ENCODE measurements around the gene DROSHA. TPM values are rescaled to one million over a fixed set of nuclear protein-coding genes. Genes with fewer than 3 reads are reported as not detected.
A peak's percentile ranks its signal among the peaks of the same experiment; 100 is the strongest.

Gene DROSHA
- total RNA-seq, 2 donors from 2014 or later: 71.5 to 105 TPM

DNA sequence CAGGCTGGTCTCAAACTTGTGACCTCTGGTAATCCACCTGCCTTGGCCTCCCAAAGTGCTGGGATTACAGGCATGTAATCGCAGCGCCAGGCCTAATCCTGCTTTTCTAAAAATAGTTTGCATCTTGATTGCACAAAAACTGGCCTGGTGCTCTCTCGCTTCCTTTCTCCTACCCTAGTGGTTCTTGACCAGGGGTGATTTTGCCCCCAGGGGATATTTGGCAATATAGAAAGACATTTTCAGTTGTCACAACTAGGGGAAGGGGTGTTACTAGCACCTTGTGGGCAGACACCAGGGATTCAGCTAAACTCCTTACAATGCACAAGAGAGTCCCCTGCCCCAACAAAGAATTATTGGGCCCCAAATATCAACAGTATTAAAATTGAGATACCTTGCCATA lies 139.8 kb downstream of the DROSHA start:
- no peak overlapping the region for H3K4me3 Mint-ChIP-seq
- H3K27ac Mint-ChIP-seq: no peak overlapping the region
- no peak for ATAC-seq
- H3K27me3 Mint-ChIP-seq: no peaks in the 10 kb centered on the region
- no peak for DNase-seq (ENCODE audit: low spot score)
- no peaks in the 10 kb centered on the region for H3K36me3 Mint-ChIP-seq
- no peaks in the 10 kb centered on the region for H3K4me1 Mint-ChIP-seq (ENCODE audit: low read depth in 2 of 2)
- H3K9me3 Mint-ChIP-seq: no peaks in the 10 kb centered on the region

DNA sequence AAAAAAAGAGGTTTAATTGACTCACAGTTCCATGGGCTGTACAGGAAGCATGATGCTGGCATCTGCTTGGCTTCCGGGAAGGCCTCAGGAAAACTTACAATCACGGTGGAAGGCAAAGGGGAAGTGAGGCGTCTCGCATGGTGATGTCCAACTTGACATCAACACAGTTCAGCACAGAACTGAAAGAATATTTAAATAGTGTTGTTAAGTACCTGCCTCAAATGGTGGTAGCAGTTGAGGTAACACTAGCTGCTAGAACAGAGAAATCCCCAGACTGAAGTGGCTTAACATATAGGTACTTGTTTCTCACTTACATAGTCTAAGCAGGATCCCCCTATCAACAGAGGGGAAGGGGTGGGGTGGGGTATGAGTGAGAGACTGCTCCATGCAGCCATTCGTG lies 141.6 kb downstream of the DROSHA start:
- Mint-ChIP-seq H3K9me3 (no peaks in the 10 kb centered on the region), H3K36me3 (no peaks in the 10 kb centered on the region), H3K4me3 (no peak overlapping the region), H3K27ac (no peak overlapping the region), H3K27me3 (no peaks in the 10 kb centered on the region), H3K4me1 (ENCODE audit: low read depth in 2 of 2) (no peaks in the 10 kb centered on the region)
- DNase-seq (ENCODE audit: low spot score) (no peak), ATAC-seq (peak in 1 of 2 donors; percentile 32)

DNA sequence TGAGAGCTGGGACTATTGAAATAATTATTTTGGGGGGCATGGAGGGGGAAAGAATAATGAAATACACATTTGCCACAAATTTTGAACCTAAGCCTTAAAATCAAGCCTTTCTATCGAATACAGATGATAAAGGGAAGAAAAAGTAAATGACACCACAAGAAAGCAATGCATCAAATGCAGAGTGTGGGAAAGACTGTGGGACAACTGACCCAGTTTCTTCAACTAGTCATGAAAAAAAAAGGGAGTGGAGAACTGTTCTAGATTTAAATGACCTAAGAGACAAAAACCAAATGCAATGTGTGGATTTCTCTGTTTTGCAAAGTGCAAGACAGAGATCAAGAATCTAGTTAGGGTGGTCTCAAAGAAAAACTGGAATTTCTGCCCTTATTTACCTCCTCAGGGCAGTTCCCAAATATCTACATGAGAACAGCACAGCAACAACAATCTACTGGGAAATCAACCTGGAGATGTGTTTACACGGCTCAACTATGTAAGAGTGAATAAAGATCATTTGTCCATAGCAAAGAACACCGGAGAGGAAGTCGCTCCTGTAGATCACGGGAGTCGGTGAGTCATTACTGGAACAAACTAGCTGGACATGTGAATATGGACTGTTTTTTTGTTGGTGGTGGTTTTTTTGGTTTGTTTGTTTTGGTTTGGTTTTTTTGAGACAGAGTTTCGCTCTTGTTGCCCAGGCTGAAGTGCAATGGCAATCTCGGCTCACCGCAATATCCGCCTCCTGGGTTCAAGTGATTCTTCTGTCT lies 145.9 kb downstream of the DROSHA start:
- DNase-seq (ENCODE audit: low spot score) (no peak), ATAC-seq (no peak)
- Mint-ChIP-seq H3K4me3 (no peak overlapping the region), H3K9me3 (no peaks in the 10 kb centered on the region), H3K36me3 (no peaks in the 10 kb centered on the region), H3K27ac (no peak overlapping the region), H3K4me1 (ENCODE audit: low read depth in 2 of 2) (no peaks in the 10 kb centered on the region), H3K27me3 (peaks cover 5 to 8% of the 10 kb centered on the region in 2 donors)

DNA sequence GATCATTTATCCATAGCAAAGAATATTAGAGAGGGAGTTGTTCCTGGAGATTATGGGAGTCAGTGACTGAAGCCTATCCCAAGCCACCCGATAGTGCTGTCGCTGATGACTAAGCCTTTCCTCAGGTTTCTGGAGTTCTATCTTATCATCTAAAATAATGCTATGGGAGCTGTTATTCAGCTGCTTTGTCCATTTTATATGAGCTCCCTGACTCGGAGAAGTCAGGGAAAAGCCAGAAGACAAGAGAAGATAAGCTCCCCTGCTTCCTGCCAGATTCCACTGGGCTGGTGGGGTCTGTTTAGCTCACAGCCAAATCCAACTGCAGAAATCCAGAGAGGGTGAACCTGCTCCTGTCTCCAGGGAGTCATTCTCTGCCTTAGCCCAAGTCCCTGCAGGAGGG lies 148.2 kb downstream of the DROSHA start:
- H3K36me3 Mint-ChIP-seq: no peaks in the 10 kb centered on the region
- no peak overlapping the region for H3K27ac Mint-ChIP-seq
- DNase-seq (ENCODE audit: low spot score): no peak
- H3K9me3 Mint-ChIP-seq: no peaks in the 10 kb centered on the region
- H3K27me3 Mint-ChIP-seq: peaks cover 8 to 13% of the 10 kb centered on the region in 2 donors
- no peak overlapping the region for H3K4me3 Mint-ChIP-seq
- no peak for ATAC-seq
- no peaks in the 10 kb centered on the region for H3K4me1 Mint-ChIP-seq (ENCODE audit: low read depth in 2 of 2)

DNA sequence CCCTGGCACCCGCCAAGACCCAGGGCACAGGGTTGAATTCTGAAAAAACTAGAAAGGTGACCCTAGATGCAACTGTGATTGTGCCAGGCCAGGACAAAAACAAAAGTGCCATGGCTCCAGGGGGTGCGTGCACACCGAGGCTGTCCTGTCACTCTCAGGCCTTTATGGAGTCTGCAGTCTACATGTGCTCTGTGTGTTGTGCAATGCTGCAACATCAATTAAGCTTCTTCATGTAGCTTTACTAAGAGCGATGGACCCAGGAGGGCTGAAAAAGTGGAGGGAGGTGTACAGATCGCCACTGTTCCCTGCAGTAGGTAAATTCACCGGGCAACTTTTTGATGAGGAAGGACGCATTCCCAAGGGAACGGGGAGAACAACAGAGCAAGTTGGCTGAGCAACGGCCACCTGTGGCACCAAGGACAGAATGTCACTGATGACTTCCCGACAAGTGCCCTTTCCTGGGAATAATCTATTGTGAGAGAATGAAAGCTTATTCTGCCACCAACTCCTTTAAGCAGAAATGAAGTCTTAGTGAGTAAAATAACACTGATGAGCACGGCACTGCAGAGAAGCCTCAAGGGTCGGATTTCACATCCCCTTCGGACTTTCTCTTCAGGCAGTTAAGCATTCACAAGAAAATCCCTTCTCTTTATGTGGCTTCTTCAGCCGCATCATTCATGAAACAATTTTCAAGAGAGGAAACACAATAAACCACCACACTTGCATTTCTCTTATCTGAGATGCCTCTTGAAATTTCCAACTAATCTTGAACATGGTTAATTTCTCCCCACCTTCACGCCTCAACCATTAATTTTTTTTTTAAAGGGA lies 149.6 kb downstream of the DROSHA start:
- Mint-ChIP-seq H3K27ac (no peak overlapping the region), H3K36me3 (no peaks in the 10 kb centered on the region), H3K4me1 (ENCODE audit: low read depth in 2 of 2) (no peaks in the 10 kb centered on the region), H3K4me3 (no peak overlapping the region), H3K9me3 (no peaks in the 10 kb centered on the region), H3K27me3 (peaks cover 8 to 16% of the 10 kb centered on the region in 2 donors)
- ATAC-seq (no peak), DNase-seq (ENCODE audit: low spot score) (no peak)

DNA sequence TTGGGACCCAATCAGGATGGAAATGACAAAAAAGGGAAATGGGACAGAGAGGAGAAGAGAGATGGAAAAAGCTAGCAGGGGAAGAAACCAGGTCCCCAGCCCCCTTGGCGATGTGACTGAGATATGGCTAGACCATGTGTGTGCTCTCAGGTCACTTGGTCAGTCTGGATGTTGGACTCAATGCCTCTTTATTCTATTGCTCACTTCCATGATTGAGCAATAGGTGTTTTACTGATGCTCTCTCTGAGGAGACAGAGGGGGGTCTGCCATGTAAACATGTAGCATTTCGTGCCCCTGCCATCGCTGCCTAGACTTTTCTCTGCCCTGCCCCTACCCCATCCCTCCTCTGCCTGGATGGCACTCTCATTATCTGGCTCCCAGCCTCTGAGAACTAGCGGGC lies 150.6 kb downstream of the DROSHA start:
- no peak for DNase-seq (ENCODE audit: low spot score)
- Mint-ChIP-seq H3K4me1 (ENCODE audit: low read depth in 2 of 2) (no peaks in the 10 kb centered on the region), H3K27ac (no peak overlapping the region), H3K27me3 (peaks cover 8 to 16% of the 10 kb centered on the region in 2 donors), H3K36me3 (no peaks in the 10 kb centered on the region), H3K4me3 (no peak overlapping the region), H3K9me3 (no peaks in the 10 kb centered on the region)
- no peak for ATAC-seq

DNA sequence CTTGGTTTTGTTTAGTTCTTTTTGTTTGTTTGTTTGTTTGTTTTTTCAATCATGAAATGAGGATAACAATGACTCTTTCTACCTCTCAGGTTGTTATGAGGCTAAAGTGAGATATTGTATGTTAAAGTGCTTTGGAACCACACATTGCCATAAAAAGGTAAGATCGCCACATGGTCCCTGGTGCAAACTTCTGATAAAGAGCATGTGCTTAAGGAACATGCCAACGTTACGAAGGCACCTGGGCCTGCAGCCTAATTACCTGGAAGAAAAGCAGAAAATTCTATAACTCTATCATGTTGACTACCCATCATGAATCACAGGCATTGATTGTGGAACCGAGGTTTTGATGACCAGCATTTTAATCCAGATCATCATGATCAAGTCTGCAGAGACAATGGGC lies 151.8 kb downstream of the DROSHA start:
- Mint-ChIP-seq H3K27me3 (peaks cover 8 to 16% of the 10 kb centered on the region in 2 donors), H3K36me3 (no peaks in the 10 kb centered on the region), H3K4me1 (ENCODE audit: low read depth in 2 of 2) (no peaks in the 10 kb centered on the region), H3K9me3 (no peaks in the 10 kb centered on the region), H3K4me3 (no peak overlapping the region), H3K27ac (no peak overlapping the region)
- DNase-seq (ENCODE audit: low spot score) (no peak), ATAC-seq (no peak)

DNA sequence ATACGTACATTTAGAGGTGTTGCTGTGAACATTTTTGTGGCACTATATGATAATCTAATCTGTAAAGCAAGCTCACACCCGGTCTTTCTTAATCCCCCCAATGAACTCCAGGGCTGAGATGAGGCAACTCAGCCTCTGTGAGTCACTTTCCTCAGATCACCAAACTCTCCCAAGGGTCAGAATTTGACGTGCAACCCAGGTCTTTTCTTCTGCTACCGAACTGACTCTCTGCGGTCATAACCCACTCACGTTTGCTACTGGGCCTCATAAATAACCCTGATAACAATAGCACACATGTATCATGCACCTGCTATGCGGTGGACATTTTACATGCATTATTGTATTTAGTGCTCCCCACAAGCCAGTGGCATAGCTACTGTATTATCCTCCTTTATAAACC lies 153.1 kb downstream of the DROSHA start:
- H3K4me1 Mint-ChIP-seq (ENCODE audit: low read depth in 2 of 2): no peaks in the 10 kb centered on the region
- no peak overlapping the region for H3K4me3 Mint-ChIP-seq
- peaks cover 8 to 10% of the 10 kb centered on the region in 2 donors for H3K27me3 Mint-ChIP-seq
- no peaks in the 10 kb centered on the region for H3K36me3 Mint-ChIP-seq
- H3K27ac Mint-ChIP-seq: no peak overlapping the region
- no peak for ATAC-seq
- no peak for DNase-seq (ENCODE audit: low spot score)
- no peaks in the 10 kb centered on the region for H3K9me3 Mint-ChIP-seq

DNA sequence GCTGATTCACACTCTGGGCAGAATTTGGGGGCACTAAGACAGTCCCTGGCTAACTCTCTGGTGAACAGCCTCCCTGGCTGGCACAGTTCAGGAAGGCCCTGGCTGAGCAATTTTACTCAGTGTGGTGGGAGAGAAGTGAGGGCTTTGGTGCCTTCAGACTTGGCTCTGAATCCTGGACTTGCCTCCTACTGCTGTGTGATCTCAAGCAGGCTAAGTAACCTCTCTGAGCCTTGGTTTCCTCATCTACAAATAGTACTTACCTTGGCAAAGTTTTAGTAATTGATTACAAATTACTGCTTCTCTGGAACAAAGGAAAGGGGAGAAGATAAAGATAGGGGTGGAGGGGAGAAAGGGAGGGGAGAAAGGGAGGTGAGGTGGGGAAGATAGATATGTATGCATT lies 153.8 kb downstream of the DROSHA start:
- H3K9me3 Mint-ChIP-seq: no peaks in the 10 kb centered on the region
- H3K27ac Mint-ChIP-seq: no peak overlapping the region
- no peak overlapping the region for H3K4me3 Mint-ChIP-seq
- no peaks in the 10 kb centered on the region for H3K4me1 Mint-ChIP-seq (ENCODE audit: low read depth in 2 of 2)
- H3K36me3 Mint-ChIP-seq: no peaks in the 10 kb centered on the region
- peaks cover 8% of the 10 kb centered on the region in 2 donors for H3K27me3 Mint-ChIP-seq
- DNase-seq (ENCODE audit: low spot score) (no peak), ATAC-seq (no peak)

DNA sequence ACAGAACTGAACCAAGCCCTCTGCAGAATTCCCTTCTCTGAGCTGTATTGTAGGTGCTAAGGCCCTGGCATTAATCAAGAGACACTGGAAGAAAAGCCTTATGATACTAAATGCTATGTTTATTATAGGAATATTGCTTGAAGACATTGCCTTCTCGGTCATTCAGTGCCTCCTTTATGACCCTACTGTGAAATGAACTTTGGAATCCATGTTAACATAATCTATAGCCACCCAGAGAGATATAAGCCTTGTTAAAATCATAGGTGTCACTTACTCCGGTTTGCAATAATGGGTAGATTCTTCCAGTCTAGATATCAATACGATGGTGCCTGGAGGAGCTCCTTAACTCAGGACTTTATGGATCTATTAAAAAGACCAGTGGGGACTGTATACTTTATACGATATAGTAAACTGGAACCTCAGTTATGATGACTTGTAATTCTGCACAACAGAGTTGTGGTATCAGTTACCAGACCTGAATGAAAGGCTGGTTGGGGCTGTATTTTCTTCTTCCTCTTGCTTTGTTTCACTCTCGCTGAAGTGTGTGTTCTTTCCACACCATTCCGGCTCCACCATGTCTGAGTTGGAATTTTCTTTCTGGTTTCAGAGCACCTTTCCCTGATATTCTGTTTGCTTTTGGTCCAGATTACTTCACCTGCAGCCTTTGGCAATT lies 154.5 kb downstream of the DROSHA start:
- H3K4me3 Mint-ChIP-seq: no peak overlapping the region
- H3K9me3 Mint-ChIP-seq: no peaks in the 10 kb centered on the region
- no peaks in the 10 kb centered on the region for H3K4me1 Mint-ChIP-seq (ENCODE audit: low read depth in 2 of 2)

DNA sequence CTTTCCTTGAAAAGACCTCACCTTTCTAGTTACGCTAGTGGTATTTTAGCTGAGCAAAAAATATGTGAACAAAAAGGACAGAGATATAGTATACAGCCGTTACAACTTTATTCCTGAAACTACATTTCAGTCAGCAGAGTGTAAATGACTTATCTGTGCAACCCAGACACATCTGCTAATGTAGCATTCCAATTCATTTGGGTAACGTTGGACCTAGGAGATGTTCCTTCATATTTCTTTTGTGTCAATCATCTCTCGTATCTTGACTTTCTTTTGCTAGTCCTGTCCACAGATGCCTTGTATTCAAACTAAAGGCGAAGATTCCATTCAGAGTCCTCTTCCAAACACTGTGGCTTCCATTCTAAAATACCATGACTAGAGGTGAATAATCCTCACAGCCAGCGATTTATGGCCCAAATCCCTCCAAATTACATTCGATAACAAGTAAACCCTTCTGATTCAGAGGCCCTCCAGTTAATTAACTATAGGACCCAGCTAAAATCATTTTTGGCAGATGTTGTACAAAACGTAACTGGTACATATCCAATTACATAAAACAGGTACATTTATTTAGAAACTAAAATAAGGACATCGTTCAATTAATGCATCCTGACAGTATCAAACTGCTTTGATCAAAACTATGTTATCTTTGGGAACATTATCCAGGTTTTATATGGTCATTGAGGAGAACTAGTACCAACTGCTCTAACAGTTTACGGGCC lies 155.7 kb downstream of the DROSHA start:
- no peak overlapping the region for H3K4me3 Mint-ChIP-seq
- no peak for DNase-seq (ENCODE audit: low spot score)
- ATAC-seq: no peak

More for the DNA sequence above, 154.5 kb downstream of the DROSHA start:
- ATAC-seq (no peak), DNase-seq (ENCODE audit: low spot score) (no peak)
- Mint-ChIP-seq H3K27ac (no peak overlapping the region), H3K36me3 (no peaks in the 10 kb centered on the region), H3K27me3 (peaks cover 12% of the 10 kb centered on the region in 2 donors)

DNA sequence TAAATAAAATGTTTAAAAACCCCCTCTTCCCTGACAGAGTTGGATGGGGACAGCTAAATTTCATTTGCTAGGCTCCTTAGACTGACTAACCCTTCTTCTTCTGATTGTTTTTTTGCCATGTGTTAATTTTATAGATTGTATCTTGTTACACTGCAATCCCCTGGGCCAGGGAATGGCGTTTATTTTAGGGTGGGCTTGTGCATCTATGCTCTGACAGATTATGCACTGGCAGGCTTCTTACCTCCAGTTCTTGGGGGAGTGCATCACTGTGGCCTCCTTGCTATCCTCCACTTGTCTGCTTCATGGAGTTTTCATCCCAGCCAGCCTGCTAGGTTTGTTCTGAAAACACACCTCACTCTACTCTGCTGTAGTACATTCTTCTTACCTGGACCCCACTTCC lies 159.8 kb downstream of the DROSHA start:
- DNase-seq (ENCODE audit: low spot score) (no peak), ATAC-seq (no peak)
- Mint-ChIP-seq H3K9me3 (peaks cover 3% of the 10 kb centered on the region), H3K27me3 (peaks cover 14 to 31% of the 10 kb centered on the region in 2 donors), H3K27ac (no peak overlapping the region), H3K4me3 (no peak overlapping the region), H3K4me1 (ENCODE audit: low read depth in 2 of 2) (no peaks in the 10 kb centered on the region), H3K36me3 (no peaks in the 10 kb centered on the region)

More for the DNA sequence above, 155.7 kb downstream of the DROSHA start:
- Mint-ChIP-seq H3K4me1 (ENCODE audit: low read depth in 2 of 2) (no peaks in the 10 kb centered on the region), H3K27ac (no peak overlapping the region), H3K9me3 (peaks cover 1% of the 10 kb centered on the region), H3K27me3 (peaks cover 12 to 20% of the 10 kb centered on the region in 2 donors), H3K36me3 (no peaks in the 10 kb centered on the region)

DNA sequence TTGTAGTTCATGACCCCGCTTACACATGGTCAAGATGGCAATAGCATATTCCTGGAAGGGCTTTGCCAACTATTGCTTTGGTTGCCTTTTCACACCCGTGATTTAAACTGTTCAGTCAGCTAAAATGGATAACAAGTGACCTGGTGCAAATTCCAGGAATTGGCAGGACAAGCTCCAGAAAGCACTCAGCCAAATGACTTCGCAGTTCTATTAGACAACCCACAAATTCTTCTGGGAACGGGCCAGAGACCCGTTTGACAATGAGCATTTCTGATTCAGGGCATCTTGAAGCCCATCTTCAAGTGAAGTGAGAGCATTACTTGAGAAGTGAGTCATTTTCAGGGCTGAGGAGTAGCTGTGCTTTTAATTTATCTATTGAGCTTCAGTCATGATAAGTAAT lies 165.0 kb downstream of the DROSHA start:
- ATAC-seq (no peak), DNase-seq (ENCODE audit: low spot score) (no peak)
- Mint-ChIP-seq H3K9me3 (peaks cover 6% of the 10 kb centered on the region), H3K36me3 (no peaks in the 10 kb centered on the region), H3K4me1 (ENCODE audit: low read depth in 2 of 2) (no peaks in the 10 kb centered on the region), H3K4me3 (no peak overlapping the region), H3K27ac (no peak overlapping the region), H3K27me3 (peaks cover 7 to 23% of the 10 kb centered on the region in 2 donors)
